MCF 10A (cell line): ENCODE data around the gene SMLR1. TPM values are rescaled to one million over a fixed set of nuclear protein-coding genes. Genes with fewer than 3 reads are reported as not detected.
A peak's percentile ranks its signal among the peaks of the same experiment; 100 is the strongest.
"Not testable (repeated sequence)": the region's sequence is repeated elsewhere in the genome, so short reads cannot be mapped to it uniquely, and the experiment has no call there.

Source experiments
- BruUV-seq: library from RNA; stranded (reverse); fragments of 400-500 nt; replicated peaks from 2 replicates; lab custom pipeline; 2021; lab: Mats Ljungman, UMichigan
- CTCF ChIA-PET: fragments of 300-600 bp; sonication (Branson Sonifier 250); formaldehyde crosslinking; extraction: SDS; loops from one replicate; lab custom pipeline; 2021; ENCODE audit warnings: antibody characterized with exemption, inconsistent platforms; lab: Yijun Ruan, JAX
- POLR2A ChIA-PET: fragments of 300-600, 350-650 bp; sonication (Branson Sonifier 250); formaldehyde crosslinking; extraction: SDS; loops from one replicate; lab custom pipeline; 2020; ENCODE audit warnings: antibody characterized with exemption, inconsistent platforms; lab: Yijun Ruan, JAX
- DNase-seq: peaks from one replicate; pipeline ENCODE4 v3.0.0-alpha.2; 2018; ENCODE audit not compliant: unreplicated experiment
- H3K27ac Mint-ChIP-seq: one replicate; pipeline ENCODE4 v1.8.0; 2022; ENCODE audit warnings: mild to moderate bottlenecking, low read depth, mixed read lengths; ENCODE audit not compliant: unreplicated experiment
- H3K27me3 Mint-ChIP-seq: one replicate; pipeline ENCODE4 v1.8.0; 2022; ENCODE audit warnings: mixed read lengths; ENCODE audit not compliant: insufficient read depth, unreplicated experiment
- H3K36me3 Mint-ChIP-seq: one replicate; pipeline ENCODE4 v1.8.0; 2022; ENCODE audit warnings: mild to moderate bottlenecking, moderate library complexity, mixed read lengths; ENCODE audit not compliant: insufficient read depth, unreplicated experiment
- H3K4me1 Mint-ChIP-seq: one replicate; pipeline ENCODE4 v1.8.0; 2022; ENCODE audit warnings: mixed read lengths; ENCODE audit not compliant: insufficient read depth, unreplicated experiment
- H3K4me3 Mint-ChIP-seq: one replicate; pipeline ENCODE4 v1.8.0; 2022; ENCODE audit warnings: mild to moderate bottlenecking, moderate library complexity, mixed read lengths; ENCODE audit not compliant: unreplicated experiment
- H3K9me3 Mint-ChIP-seq: one replicate; pipeline ENCODE4 v1.8.0; 2022; ENCODE audit warnings: mixed read lengths; ENCODE audit not compliant: unreplicated experiment
- intact Hi-C: fragments of 100-400 bp; cut with micrococcal nuclease; formaldehyde crosslinking; loops from 2 replicates; pipeline ENCODE4 v1.14.1; 2022
- total RNA-seq: library from RNA; stranded (reverse); gene quantifications from 2 replicates; pipeline ENCODE4 v1.2.3, GENCODE V29; 2022
- TF ChIP-seq, protein P1 (sequence below): fragments of 200-600 bp; IDR thresholded peaks from one replicate; pipeline ENCODE4 v1.8.0; 2022; ENCODE audit warnings: antibody characterized with exemption, mild to moderate bottlenecking; ENCODE audit not compliant: unreplicated experiment

The SMLR1 gene
- total RNA-seq, 1 experiment from 2014 or later: not detected

DNA sequence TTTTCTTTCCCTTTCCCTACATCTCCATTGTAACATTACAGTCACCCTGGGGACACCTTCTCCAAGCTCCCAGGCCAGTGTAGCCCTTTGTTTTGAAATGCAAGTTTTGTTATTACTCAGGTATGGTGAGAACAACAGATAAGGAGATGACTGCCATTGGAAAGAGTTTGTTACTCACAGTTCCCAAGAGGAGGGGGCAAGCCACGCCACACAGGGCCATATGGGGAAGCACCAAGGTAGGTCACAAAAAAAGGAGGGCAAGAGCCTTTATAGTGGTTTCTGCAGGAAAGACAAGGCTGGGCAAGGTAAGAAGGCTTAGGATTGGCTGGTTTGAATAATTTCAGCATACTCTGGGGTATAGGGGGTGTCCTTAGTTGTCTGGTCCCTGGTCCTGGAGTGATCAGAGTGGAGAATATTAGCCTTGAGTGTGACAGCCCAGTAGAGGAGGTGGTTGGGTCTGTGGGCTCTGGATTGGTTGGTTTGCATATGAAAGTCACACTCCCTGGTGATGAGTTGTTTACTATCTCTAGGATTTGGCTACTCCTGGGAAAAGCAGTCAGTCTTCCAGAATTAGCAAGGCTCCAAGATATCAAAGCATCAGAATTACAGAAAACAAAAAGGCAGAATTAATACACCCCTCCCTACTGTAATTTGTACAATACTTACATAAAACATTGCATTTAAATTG is 33.1 kb upstream of the SMLR1 start:
- Mint-ChIP-seq H3K4me1 (peaks cover 13% of the 10 kb centered on the region), H3K36me3 (no peaks in the 10 kb centered on the region), H3K27ac (no peak overlapping the region), H3K27me3 (peaks cover 29% of the 10 kb centered on the region), H3K9me3 (no peaks in the 10 kb centered on the region), H3K4me3 (no peak overlapping the region)
- intact Hi-C loops: no loop called here
- CTCF ChIA-PET: interaction anchor here (0.7 kb wide), 1 partner anchor 34 kb away, joined by 4 read pairs; no protein-coding TSS in a partner anchor
- POLR2A ChIA-PET: no interaction called here
- BruUV-seq: no TSS peak
- TF ChIP-seq, protein P1, sequence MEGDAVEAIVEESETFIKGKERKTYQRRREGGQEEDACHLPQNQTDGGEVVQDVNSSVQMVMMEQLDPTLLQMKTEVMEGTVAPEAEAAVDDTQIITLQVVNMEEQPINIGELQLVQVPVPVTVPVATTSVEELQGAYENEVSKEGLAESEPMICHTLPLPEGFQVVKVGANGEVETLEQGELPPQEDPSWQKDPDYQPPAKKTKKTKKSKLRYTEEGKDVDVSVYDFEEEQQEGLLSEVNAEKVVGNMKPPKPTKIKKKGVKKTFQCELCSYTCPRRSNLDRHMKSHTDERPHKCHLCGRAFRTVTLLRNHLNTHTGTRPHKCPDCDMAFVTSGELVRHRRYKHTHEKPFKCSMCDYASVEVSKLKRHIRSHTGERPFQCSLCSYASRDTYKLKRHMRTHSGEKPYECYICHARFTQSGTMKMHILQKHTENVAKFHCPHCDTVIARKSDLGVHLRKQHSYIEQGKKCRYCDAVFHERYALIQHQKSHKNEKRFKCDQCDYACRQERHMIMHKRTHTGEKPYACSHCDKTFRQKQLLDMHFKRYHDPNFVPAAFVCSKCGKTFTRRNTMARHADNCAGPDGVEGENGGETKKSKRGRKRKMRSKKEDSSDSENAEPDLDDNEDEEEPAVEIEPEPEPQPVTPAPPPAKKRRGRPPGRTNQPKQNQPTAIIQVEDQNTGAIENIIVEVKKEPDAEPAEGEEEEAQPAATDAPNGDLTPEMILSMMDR: no peak
- no peak for DNase-seq

DNA sequence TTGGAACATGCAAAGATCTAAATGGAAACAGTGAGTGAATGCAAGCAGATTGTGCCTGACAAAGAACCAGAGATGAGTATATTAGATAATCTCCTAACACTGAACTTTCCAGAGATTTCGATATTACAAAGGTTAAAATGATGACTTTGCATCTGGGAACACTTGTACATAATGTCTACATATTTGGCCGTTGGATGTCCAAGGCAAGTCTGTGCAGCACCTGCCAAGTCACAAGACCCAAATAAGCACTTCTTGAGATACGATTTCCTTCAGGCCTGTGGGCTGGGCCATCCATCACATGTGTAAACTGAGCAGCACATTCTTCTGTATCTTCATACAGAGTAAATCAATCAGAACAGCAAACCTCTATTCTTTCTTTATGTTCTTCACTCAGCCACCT is 32.5 kb upstream of the SMLR1 start:
- no TSS peak for BruUV-seq
- DNase-seq: no peak
- CTCF ChIA-PET: no interaction called here
- H3K27ac Mint-ChIP-seq: no peak overlapping the region
- H3K4me3 Mint-ChIP-seq: no peak overlapping the region
- intact Hi-C loops: no loop called here
- peaks cover 13% of the 10 kb centered on the region for H3K4me1 Mint-ChIP-seq
- POLR2A ChIA-PET: no interaction called here
- peaks cover 23% of the 10 kb centered on the region for H3K27me3 Mint-ChIP-seq
- H3K36me3 Mint-ChIP-seq: no peaks in the 10 kb centered on the region
- no peaks in the 10 kb centered on the region for H3K9me3 Mint-ChIP-seq
- TF ChIP-seq, protein P1: no peak

DNA sequence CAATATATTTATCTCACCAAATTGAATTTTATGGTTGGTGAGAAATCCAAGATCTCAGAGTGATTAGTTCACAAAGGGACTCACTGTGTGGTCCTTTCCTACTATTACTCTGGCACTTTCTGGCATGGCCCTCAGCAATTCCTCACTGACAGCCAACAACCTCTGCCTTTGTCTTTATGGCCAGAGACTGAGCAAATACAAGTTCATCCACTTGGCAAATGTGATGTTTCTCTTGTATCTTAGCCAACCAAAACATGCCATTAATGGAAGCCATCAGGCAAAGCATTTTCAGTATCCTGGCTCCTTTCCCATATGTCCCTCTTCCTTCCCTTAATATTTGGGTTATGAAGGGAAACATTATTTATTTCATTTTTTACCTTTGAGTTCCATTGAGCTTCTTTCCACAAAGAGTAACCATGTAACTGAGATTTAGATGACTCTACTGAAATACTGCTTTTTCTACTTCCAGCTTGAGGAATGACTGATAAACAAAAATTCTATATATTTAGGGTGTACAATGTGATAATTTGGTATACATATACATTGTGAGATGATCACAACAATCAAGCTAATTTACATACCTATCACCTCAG is 30.8 kb upstream of the SMLR1 start:
- DNase-seq: peak; percentile 88
- ChIA-PET POLR2A (interaction anchor here (0.6 to 1.1 kb wide), 2 partner anchors 293 to 478 kb away, joined by 3 read pairs; no protein-coding TSS in a partner anchor), CTCF (interaction anchor here (0.6 kb wide), 1 partner anchor 357 kb away, joined by 3 read pairs; no protein-coding TSS in a partner anchor)
- H3K4me3 Mint-ChIP-seq: no peak overlapping the region
- H3K9me3 Mint-ChIP-seq: no peaks in the 10 kb centered on the region
- TF ChIP-seq, protein P1: no peak
- H3K4me1 Mint-ChIP-seq: peaks cover 13% of the 10 kb centered on the region
- peaks cover 16% of the 10 kb centered on the region for H3K27me3 Mint-ChIP-seq
- no peaks in the 10 kb centered on the region for H3K36me3 Mint-ChIP-seq
- no TSS peak for BruUV-seq
- H3K27ac Mint-ChIP-seq: no peak overlapping the region
- intact Hi-C loops: no loop called here

DNA sequence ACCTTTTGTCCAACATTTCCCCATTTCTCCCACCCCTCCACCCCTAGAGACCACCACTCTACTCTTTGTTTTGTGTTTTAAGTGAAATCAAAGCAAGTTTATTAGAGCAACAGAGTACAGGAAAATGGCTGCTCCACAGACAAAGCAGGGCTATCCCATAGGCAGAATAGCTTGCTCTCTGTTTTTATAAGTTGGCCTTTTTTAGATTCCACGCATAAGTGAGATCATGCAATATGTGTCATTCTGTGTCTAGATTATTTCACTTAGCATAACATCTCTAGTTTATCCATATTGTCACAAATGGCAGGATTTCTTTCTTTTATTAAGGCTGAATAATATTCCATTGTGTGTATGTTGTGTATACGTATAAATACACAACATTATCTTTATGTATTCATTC is 30.1 kb upstream of the SMLR1 start:
- Mint-ChIP-seq H3K27ac (no peak overlapping the region), H3K4me1 (peaks cover 13% of the 10 kb centered on the region), H3K36me3 (no peaks in the 10 kb centered on the region), H3K4me3 (no peak overlapping the region), H3K9me3 (no peaks in the 10 kb centered on the region), H3K27me3 (peaks cover 16% of the 10 kb centered on the region)
- DNase-seq: no peak
- BruUV-seq: no TSS peak
- ChIA-PET POLR2A (no interaction called here), CTCF (interaction anchor here (0.6 kb wide), 1 partner anchor 358 kb away, joined by 3 read pairs; no protein-coding TSS in a partner anchor)
- intact Hi-C loops: no loop called here
- TF ChIP-seq, protein P1: no peak

DNA sequence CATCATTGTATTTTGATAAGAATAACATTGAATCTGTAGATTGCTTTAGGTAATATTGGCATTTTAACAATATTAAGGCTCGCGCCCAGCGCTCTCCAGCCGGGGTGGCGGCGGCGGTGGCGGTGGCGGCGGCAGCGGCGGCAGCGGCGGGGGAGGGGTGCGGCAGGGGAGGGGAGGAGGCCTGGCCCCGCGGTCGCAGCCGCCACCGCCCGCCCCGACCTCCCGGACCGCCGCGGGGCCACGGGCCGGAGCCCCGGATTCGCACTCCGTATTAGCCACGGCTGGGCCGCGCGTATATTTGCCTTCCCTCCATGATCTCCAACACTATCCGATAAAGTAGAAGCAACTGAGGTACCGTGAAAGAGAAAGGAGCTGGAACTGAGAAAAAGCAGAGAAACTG is 25.8 kb upstream of the SMLR1 start:
- intact Hi-C loops, CTCF ChIA-PET, DNase-seq, H3K9me3 Mint-ChIP-seq, H3K36me3 Mint-ChIP-seq, BruUV-seq, H3K27me3 Mint-ChIP-seq, POLR2A ChIA-PET, H3K27ac Mint-ChIP-seq, H3K4me1 Mint-ChIP-seq, H3K4me3 Mint-ChIP-seq: not testable (repeated sequence)
